GM23338 (cell line): ENCODE measurements around the gene HTR1A. TPM values are rescaled to one million over a fixed set of nuclear protein-coding genes. Genes with fewer than 3 reads are reported as not detected.

Experiments
- ATAC-seq: fragments of 200-7000 bp; cut with Tn5 transposase; 3 replicates; pipeline ENCODE4 v1.9.1; 2020
- DNase-seq: peaks from one replicate; pipeline ENCODE4 v3.0.0-alpha.2; 2015; ENCODE audit warnings: low spot score
- H2AFZ ChIP-seq: fragments of 200-600 bp; sonication (generic); 2 replicates; pipeline ENCODE4 v1.8.0; 2016; ENCODE audit warnings: antibody characterized with exemption, mild to moderate bottlenecking, moderate library complexity
- H3F3A ChIP-seq: fragments of 200-600 bp; sonication (generic); replicated peaks from 2 replicates; pipeline ENCODE4 v1.8.0; 2017; ENCODE audit warnings: antibody characterized with exemption, mixed run types, low read depth
- H3K27ac ChIP-seq: fragments of 200-600 bp; sonication (generic); 2 replicates; pipeline ENCODE4 v1.6.1; 2016; ENCODE audit warnings: low read depth
- H3K27me3 ChIP-seq: fragments of 200-600 bp; sonication (generic); 2 replicates; pipeline ENCODE4 v1.8.0; 2016; ENCODE audit warnings: mild to moderate bottlenecking, mixed run types, moderate library complexity; ENCODE audit not compliant: insufficient read depth
- H3K36me3 ChIP-seq: fragments of 200-600 bp; sonication (generic); 2 replicates; pipeline ENCODE4 v1.8.0; 2016; ENCODE audit warnings: mild to moderate bottlenecking; ENCODE audit not compliant: insufficient read depth
- H3K4me1 ChIP-seq: fragments of 200-600 bp; sonication (generic); 2 replicates; pipeline ENCODE4 v1.8.0; 2016; ENCODE audit warnings: mild to moderate bottlenecking, moderate library complexity; ENCODE audit not compliant: insufficient read depth
- H3K4me2 ChIP-seq: fragments of 200-600 bp; sonication (generic); 2 replicates; pipeline ENCODE4 v1.7.1; 2017; ENCODE audit warnings: mixed run types
- H3K4me3 ChIP-seq: fragments of 200-600 bp; sonication (generic); 2 replicates; pipeline ENCODE4 v1.6.1; 2016; ENCODE audit warnings: mixed run types
- H3K79me2 ChIP-seq: fragments of 200-600 bp; sonication (generic); replicated peaks from 2 replicates; pipeline ENCODE4 v1.8.0; 2017; ENCODE audit warnings: mild to moderate bottlenecking; ENCODE audit not compliant: insufficient read depth
- H3K9me2 ChIP-seq: fragments of 200-600 bp; sonication (generic); 2 replicates; pipeline ENCODE4 v1.8.0; 2017; ENCODE audit not compliant: insufficient read depth
- H4K20me1 ChIP-seq: fragments of 200-600 bp; sonication (generic); replicated peaks from 2 replicates; pipeline ENCODE4 v1.8.0; 2017; ENCODE audit warnings: mild to moderate bottlenecking; ENCODE audit not compliant: insufficient read depth
- H3K27ac Mint-ChIP-seq: 2 replicates; pipeline ENCODE4 v1.8.0; 2020; ENCODE audit warnings: inconsistent platforms, mild to moderate bottlenecking, moderate library complexity, mixed read lengths
- H3K27me3 Mint-ChIP-seq: 3 replicates; pipeline ENCODE4 v1.8.0; 2022; ENCODE audit warnings: low read depth, mild to moderate bottlenecking, moderate library complexity, mixed read lengths, inconsistent platforms; ENCODE audit not compliant: insufficient read depth, poor library complexity
- H3K36me3 Mint-ChIP-seq: 3 replicates; pipeline ENCODE4 v1.8.0; 2021; ENCODE audit warnings: low read depth, mild to moderate bottlenecking, inconsistent platforms, moderate library complexity, mixed read lengths
- H3K4me1 Mint-ChIP-seq: 3 replicates; pipeline ENCODE4 v1.8.0; 2020; ENCODE audit warnings: mild to moderate bottlenecking, inconsistent platforms, mixed read lengths
- H3K4me3 Mint-ChIP-seq: 3 replicates; pipeline ENCODE4 v1.8.0; 2021; ENCODE audit warnings: moderate library complexity, mild to moderate bottlenecking, inconsistent platforms, mixed read lengths
- H3K9me3 Mint-ChIP-seq: 3 replicates; pipeline ENCODE4 v1.8.0; 2020; ENCODE audit warnings: moderate library complexity, mild to moderate bottlenecking, inconsistent platforms, mixed read lengths
- CREB1 ChIP-seq: fragments of 250-450 bp; sonication (Bioruptor Pico); IDR thresholded peaks from 2 replicates; pipeline ENCODE4 v1.5.0; 2020; ENCODE audit warnings: low read depth, mild to moderate bottlenecking, moderate library complexity
- EZH2 ChIP-seq: fragments of 200-600 bp; sonication (generic); IDR thresholded peaks from one replicate; pipeline ENCODE4 v1.8.0; 2017; ENCODE audit warnings: antibody characterized with exemption, mild to moderate bottlenecking, low read depth; ENCODE audit not compliant: unreplicated experiment
- EZH2phosphoT487 ChIP-seq: fragments of 200-600 bp; sonication (generic); IDR thresholded peaks from one replicate; pipeline ENCODE4 v1.8.1; 2018; ENCODE audit warnings: antibody characterized with exemption; ENCODE audit not compliant: unreplicated experiment
- JUNB ChIP-seq: IDR thresholded peaks from one replicate; pipeline ENCODE4 v1.6.1; 2016; ENCODE audit warnings: antibody characterized with exemption; ENCODE audit not compliant: unreplicated experiment
- NANOG ChIP-seq: IDR thresholded peaks from 2 replicates; pipeline ENCODE4 v1.6.1; 2016; ENCODE audit warnings: antibody characterized with exemption, borderline replicate concordance
- REST ChIP-seq: IDR thresholded peaks from one replicate; pipeline ENCODE4 v1.6.1; 2018; ENCODE audit warnings: antibody characterized with exemption; ENCODE audit not compliant: unreplicated experiment
- STAT1 ChIP-seq: IDR thresholded peaks from one replicate; pipeline ENCODE4 v1.6.1; 2016; ENCODE audit warnings: antibody characterized with exemption; ENCODE audit not compliant: unreplicated experiment
- ZNF114 ChIP-seq: fragments of 250-450 bp; sonication (Bioruptor Pico); IDR thresholded peaks from 2 replicates; pipeline ENCODE4 v1.5.0; 2020; ENCODE audit warnings: mild to moderate bottlenecking, moderate library complexity
- long read RNA-seq: library from polyadenylated mRNA; unstranded; transcript quantifications from one replicate; pipeline ENCODE4 v2.0.0, GENCODE V29; 2020; ENCODE audit not compliant: unreplicated experiment
- polyA plus RNA-seq: library from polyadenylated mRNA; unstranded; fragments of >200 nt; fragmentation: Nextera tagmentation; extraction: Ambion mirVana; gene quantifications from 2 replicates; pipeline ENCODE4 v1.2.1, GENCODE V29; 2016
- total RNA-seq: library from RNA; depleted of rRNA; stranded (reverse); fragments of >200 nt; shearing (Covaris generic); gene quantifications from 2 replicates; pipeline ENCODE4 v1.2.3, GENCODE V29; 2014; rRNA removed
- TF ChIP-seq, protein P1 (sequence below), 2 experiments: fragments of 200-600 bp in 1 of 2; sonication (generic) in 1 of 2; conservative IDR thresholded peaks; 2 replicates each; pipeline versions ENCODE4 v1.5.1 to v1.6.1; 2016 to 2017; ENCODE audit warnings: antibody characterized with exemption in 2 of 2, low read depth in 2 of 2, mild to moderate bottlenecking in 2 of 2, moderate library complexity in 1 of 2

HTR1A gene
- 2.3 and 4.7 TPM in 2 replicates for total RNA-seq
- 0.92 and 1.1 TPM in 2 replicates for polyA plus RNA-seq
- long read RNA-seq, result 0 reads

- Histone ChIP-seq H3K27ac (no peak within 1 kb of the TSS), H3F3A (peaks cover 11% of the 10 kb centered on the region; the same call in 1 of the 2 replicates), H3K79me2 (no peaks in the 10 kb centered on the region), H3K4me1 (peaks cover 16% of the 10 kb centered on the region), H3K27me3 (peaks cover 43% of the 10 kb centered on the region), H3K36me3 (no peaks in the 10 kb centered on the region), H3K4me2 (peak within 1 kb of the TSS; percentile 88), H3K4me3 (peak within 1 kb of the TSS; percentile 75), H4K20me1 (no peaks in the 10 kb centered on the region), H3K9me2 (no peaks in the 10 kb centered on the region), H2AFZ (peak within 1 kb of the TSS; percentile 99)
- H3K4me1 Mint-ChIP-seq, result peaks cover 32% of the 10 kb centered on the region
- TF ChIP-seq STAT1 (no peak), EZH2phosphoT487 (no peak), JUNB (no peak), REST (no peak), NANOG (no peak), EZH2 (no peak), ZNF114 (CRISPR knock-in tag) (no peak), CREB1 (CRISPR knock-in tag) (no peak)
- TF ChIP-seq, protein P1, sequence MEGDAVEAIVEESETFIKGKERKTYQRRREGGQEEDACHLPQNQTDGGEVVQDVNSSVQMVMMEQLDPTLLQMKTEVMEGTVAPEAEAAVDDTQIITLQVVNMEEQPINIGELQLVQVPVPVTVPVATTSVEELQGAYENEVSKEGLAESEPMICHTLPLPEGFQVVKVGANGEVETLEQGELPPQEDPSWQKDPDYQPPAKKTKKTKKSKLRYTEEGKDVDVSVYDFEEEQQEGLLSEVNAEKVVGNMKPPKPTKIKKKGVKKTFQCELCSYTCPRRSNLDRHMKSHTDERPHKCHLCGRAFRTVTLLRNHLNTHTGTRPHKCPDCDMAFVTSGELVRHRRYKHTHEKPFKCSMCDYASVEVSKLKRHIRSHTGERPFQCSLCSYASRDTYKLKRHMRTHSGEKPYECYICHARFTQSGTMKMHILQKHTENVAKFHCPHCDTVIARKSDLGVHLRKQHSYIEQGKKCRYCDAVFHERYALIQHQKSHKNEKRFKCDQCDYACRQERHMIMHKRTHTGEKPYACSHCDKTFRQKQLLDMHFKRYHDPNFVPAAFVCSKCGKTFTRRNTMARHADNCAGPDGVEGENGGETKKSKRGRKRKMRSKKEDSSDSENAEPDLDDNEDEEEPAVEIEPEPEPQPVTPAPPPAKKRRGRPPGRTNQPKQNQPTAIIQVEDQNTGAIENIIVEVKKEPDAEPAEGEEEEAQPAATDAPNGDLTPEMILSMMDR (conservative IDR thresholded peaks at IDR 0.05; ENCODE audit: low read depth in 2 of 2), result no peak
- H3K27ac Mint-ChIP-seq, result no peak within 1 kb of the TSS
- H3K36me3 Mint-ChIP-seq, result peaks cover 18% of the 10 kb centered on the region
- H3K9me3 Mint-ChIP-seq, result peaks cover 15% of the 10 kb centered on the region
- ATAC-seq (peak; percentile 4; the same call in 2 of the 3 replicates), DNase-seq (peak; percentile 33)
- peak within 1 kb of the TSS; percentile 83 for H3K4me3 Mint-ChIP-seq
- peaks cover 28% of the 10 kb centered on the region for H3K27me3 Mint-ChIP-seq
Observed at GRCh38 chr5:63962279-63962678, at the start of gene HTR1A. HTR1A (minus strand) TSS chr5:63962445; CDS start chr5:63961719, 726 bp downstream.

GRCh38 chr5:64003966-64004365 is 41.7 kb upstream of the HTR1A start:
- H3K4me3 Mint-ChIP-seq, result no peak overlapping the region
- Histone ChIP-seq H3K27ac (no peak overlapping the region), H3K9me2 (0 out of 2 replicates have a peak, but pooled peaks cover 3% of the 10 kb centered on the region), H3K36me3 (no peaks in the 10 kb centered on the region), H2AFZ (no peak overlapping the region), H3K4me1 (no peaks in the 10 kb centered on the region), H3K4me3 (no peak overlapping the region), H3K79me2 (no peaks in the 10 kb centered on the region), H3K27me3 (no peaks in the 10 kb centered on the region), H4K20me1 (no peaks in the 10 kb centered on the region), H3F3A (no peaks in the 10 kb centered on the region), H3K4me2 (no peak overlapping the region)
- H3K36me3 Mint-ChIP-seq, result no peaks in the 10 kb centered on the region
- peaks cover 3% of the 10 kb centered on the region for H3K27me3 Mint-ChIP-seq
- H3K4me1 Mint-ChIP-seq, result peaks cover 6% of the 10 kb centered on the region; the same call in 2 of the 3 replicates
- H3K27ac Mint-ChIP-seq, result no peak overlapping the region
- ATAC-seq (no peak), DNase-seq (no peak)
- no peak for TF ChIP-seq EZH2phosphoT487
- no peaks in the 10 kb centered on the region; the same call in 2 of the 3 replicates for H3K9me3 Mint-ChIP-seq
